GM19239 (cell line): ENCODE results near the gene NUAK2.
"Not testable (repeated sequence)": the region's sequence is repeated elsewhere in the genome, so short reads cannot be mapped to it uniquely, and the experiment has no call there.

Experiments
- DNase-seq: peaks from one replicate; pipeline ENCODE4 v3.0.0; 2011; ENCODE audit warnings: low spot score; ENCODE audit not compliant: insufficient read length
- FAIRE-seq: peaks from 2 replicates; lab custom pipeline; 2011; peaks lifted over from hg19 to GRCh38; lab: Jason Lieb, UNC

NUAK2 gene

GRCh38 chr1:205301205-205301821 lies 20.2 kb downstream of the NUAK2 start:
- FAIRE-seq (no peak), DNase-seq (no peak)

GRCh38 chr1:205300149-205300548 lies 21.4 kb downstream of the NUAK2 start:
- FAIRE-seq = no peak
- DNase-seq = no peak

- DNase-seq (no peak), FAIRE-seq (no peak)
These were observed 23.2 kb downstream of the NUAK2 start for GRCh38 chr1:205298191-205298994.

GRCh38 chr1:205297546-205298177 lies 23.9 kb downstream of the NUAK2 start:
- not testable (repeated sequence) for FAIRE-seq, DNase-seq

GRCh38 chr1:205296154-205296553 lies 25.4 kb downstream of the NUAK2 start:
- DNase-seq (no peak), FAIRE-seq (no peak)

- DNase-seq (no peak), FAIRE-seq (no peak)
These were observed 26.6 kb downstream of the NUAK2 start for GRCh38 chr1:205294934-205295333.

- DNase-seq = no peak
- FAIRE-seq = no peak
These were observed 27.2 kb downstream of the NUAK2 start for GRCh38 chr1:205294175-205294917.

- FAIRE-seq (no peak), DNase-seq (no peak)
These were observed 28.0 kb downstream of the NUAK2 start for GRCh38 chr1:205293350-205294074.

- FAIRE-seq (no peak), DNase-seq (no peak)
These were observed 29.9 kb downstream of the NUAK2 start for GRCh38 chr1:205291596-205291995.

GRCh38 chr1:205287767-205288559 lies 33.6 kb downstream of the NUAK2 start:
- DNase-seq = peak; percentile 86
- peak; percentile 97 for FAIRE-seq

GRCh38 chr1:205287076-205287475 lies 34.5 kb downstream of the NUAK2 start:
- FAIRE-seq = no peak
- no peak for DNase-seq

GRCh38 chr1:205286335-205286950 lies 35.1 kb downstream of the NUAK2 start:
- DNase-seq (peak; percentile 54), FAIRE-seq (peak; percentile 82)

- FAIRE-seq = peak; percentile 81
- no peak for DNase-seq
These were observed 36.0 kb downstream of the NUAK2 start for GRCh38 chr1:205285381-205286101.

GRCh38 chr1:205284420-205285144 lies 37.0 kb downstream of the NUAK2 start:
- DNase-seq (no peak), FAIRE-seq (no peak)

- no peak for DNase-seq
- FAIRE-seq = no peak
These were observed 38.0 kb downstream of the NUAK2 start for GRCh38 chr1:205283270-205284147.

- FAIRE-seq, DNase-seq: not testable (repeated sequence)
These were observed 40.7 kb downstream of the NUAK2 start for GRCh38 chr1:205280666-205281395.
